ENCODE results near the gene ZNF366.

ZNF366 gene

DNA sequence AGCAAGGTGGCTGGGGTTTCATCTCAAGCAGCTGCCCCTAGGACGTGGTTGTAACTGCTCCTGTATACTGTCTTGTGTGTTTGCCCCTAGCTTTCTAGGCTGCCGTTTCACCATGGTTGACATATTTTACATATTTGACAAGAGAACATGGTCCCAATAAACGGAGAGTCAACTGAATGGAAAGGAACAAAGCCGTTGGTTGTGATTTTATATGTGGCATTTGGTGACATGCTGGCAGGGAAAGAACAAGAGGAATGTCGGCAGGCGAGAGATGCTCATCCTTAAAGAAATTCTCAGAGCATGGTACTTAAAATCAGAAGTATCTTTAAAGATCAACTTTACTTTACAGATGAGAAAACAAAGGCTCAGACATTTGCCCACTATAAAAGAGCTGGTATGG is 11.8 kb downstream of the ZNF366 start:
- no peak for DNase-seq (ENCODE audit: low read depth in 2 of 2, low spot score in 1 of 2)

DNA sequence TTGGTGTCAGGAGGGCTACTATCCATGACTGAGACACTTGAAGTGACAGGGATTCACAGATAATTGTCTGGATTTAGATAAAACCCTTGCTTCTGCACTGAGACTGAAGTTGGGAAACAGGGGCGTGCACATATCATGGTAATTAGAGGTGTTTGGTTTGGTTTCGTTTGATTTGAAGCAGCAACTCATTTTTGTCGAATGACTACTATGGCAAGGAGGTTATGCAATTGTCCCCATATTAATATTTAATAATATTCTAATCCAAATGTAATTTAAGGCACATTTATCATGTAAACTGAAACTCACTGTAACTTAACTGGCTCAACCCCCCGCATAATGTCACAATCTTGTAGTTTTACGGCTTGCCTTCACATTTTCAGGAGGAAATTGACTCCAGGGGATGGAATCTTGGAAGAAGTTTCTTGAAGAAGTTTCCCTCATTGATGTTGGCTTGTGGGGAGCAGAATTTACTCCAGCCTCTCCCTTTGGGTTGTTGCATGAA is 12.5 kb downstream of the ZNF366 start:
- DNase-seq (ENCODE audit: low read depth in 2 of 2, low spot score in 1 of 2), result no peak

DNA sequence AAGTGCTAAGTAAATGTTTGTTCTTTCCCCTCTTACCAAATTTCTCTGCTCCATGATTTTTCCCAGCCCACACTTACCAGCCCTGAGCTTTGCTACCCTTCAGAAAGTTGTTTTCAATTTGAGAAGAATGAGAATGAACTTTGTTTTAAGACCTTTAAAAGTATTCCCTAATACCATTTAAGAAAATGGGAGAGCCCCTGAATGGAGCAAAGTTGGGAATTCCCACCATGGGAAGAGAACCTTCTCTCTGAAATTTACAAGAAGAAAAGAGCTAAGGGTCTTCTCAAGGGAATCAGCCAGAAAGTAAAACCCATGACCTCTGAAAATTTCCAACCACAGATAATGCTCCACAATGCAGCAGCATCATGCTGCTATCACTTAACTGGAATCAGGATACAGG is 17.7 kb downstream of the ZNF366 start:
- no peak for DNase-seq (ENCODE audit: low read depth in 2 of 2, low spot score in 1 of 2)

DNA sequence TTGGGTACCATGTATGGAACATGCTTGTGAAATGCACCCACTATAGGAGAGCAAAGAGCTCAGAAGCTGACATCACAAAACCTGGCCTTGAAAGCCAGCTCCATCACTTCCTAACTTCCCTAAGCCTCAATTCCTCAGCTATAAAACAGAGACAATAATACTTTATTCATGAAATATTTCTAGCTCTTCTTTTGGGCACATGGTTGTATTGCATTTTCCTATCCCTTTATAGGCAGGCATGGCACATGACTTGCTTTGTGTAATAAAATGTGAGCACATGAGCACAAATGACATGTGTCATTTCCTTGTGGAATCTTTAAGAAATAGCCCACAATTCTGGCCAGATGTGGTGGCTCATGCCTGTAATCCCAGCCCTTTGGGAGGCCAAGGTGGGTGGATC is 18.5 kb downstream of the ZNF366 start:
- DNase-seq (ENCODE audit: low read depth in 2 of 2, low spot score in 1 of 2), result no peak

DNA sequence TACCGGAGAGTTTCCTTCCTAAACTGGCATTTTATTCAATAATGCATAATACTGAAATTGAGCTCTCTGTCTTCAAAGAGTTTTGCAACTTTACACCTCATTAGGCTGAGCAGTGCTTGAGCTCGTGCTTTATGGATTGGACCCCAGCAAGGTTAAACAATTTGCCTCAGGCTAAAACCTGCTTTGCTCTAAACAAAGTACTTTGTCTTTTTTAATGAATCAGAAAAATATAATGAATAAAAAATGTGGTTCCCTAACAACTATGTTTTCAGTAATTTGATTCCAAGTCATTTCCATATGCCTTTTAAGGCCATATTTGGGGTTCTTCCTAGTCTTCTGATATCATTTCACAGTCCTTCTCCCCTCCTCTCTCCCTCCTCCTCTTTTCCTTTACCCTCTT is 20.0 kb downstream of the ZNF366 start:
- DNase-seq (ENCODE audit: low read depth in 2 of 2, low spot score in 1 of 2), result no peak

DNA sequence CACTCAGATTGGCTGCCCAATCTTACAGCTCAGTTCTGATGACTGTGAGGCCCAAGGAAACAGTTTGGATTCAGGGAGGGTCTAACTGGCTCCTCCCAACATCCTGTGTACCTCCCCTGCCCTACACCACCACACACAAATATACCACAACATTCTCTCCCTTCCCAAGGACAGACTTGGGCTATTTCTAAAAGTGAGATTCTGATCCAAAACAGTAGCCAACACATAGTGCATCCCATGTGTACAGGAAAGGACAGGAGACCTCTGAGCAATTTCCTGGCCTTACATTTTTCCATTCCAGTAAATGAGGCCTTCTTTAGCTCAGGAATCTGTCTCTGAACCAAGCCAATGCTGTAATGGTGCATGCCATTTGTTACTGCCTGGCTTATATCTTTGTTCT is 20.8 kb downstream of the ZNF366 start:
- no peak for DNase-seq (ENCODE audit: low read depth in 2 of 2, low spot score in 1 of 2)

DNA sequence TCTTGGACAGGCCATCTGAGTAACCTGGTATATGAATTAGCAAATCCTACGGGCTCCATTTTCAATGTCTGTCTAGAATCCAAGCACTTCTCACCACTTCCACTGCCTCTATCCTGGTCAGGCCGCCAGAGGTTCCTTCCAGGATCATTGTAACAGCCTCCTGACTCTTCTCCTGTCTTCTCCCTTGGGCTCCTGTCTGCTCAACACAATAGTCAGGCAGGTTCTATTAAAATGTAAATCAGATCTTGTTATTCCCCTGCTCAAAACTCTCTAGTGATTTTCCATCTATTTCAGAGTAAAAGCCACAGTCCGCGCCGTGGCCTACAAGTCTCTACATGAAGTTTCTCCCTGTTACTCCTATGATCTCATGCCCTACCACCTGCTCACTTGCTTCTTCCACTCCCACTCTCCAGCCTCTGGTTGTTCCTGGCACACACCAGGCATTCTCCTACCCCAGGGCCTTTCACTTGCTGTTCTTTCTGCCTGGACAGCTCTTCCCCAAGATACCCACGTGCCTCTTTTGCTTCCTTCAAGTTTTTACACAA is 21.7 kb downstream of the ZNF366 start:
- no peak for DNase-seq (ENCODE audit: low read depth in 2 of 2, low spot score in 1 of 2)

DNA sequence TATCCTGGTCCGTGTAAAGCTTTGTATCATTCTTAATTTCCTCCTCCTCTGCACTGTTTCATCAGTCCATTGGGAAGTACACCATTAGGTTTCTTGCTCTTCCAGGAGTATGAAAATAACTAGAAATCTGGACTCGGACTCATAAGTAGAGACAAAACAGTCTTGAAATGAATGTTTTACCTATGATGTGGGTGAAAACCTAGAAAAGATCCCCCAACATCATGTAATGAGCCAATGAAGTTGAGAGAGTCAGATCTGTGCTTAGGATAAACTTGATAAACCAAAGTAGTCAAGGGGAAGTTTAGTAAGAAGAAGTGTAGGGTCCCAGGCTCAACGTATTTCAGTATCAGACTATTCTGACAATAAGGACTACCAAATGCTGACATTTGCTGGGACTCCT is 25.2 kb downstream of the ZNF366 start:
- no peak for DNase-seq (ENCODE audit: low read depth in 2 of 2, low spot score in 1 of 2)

DNA sequence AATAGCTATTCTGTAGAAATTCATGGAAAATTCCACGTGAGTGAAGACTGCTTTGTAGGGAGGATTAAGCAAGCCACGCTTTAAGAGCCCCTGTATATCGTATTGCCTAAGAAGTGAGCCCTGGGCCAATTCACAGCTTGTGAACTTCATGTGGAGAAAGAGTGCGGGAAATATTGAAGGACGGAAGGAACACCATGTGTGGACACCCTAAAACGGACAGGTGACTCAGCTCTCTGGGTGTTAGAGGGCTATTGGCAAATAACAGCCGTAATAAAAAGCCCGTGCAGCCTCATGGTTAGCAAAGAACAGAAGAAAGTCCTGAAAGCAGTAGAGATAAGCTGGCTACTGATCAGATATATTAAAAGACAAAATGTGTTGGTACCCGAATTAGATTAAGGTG is 26.4 kb downstream of the ZNF366 start:
- no peak for DNase-seq (ENCODE audit: low read depth in 2 of 2, low spot score in 1 of 2)

DNA sequence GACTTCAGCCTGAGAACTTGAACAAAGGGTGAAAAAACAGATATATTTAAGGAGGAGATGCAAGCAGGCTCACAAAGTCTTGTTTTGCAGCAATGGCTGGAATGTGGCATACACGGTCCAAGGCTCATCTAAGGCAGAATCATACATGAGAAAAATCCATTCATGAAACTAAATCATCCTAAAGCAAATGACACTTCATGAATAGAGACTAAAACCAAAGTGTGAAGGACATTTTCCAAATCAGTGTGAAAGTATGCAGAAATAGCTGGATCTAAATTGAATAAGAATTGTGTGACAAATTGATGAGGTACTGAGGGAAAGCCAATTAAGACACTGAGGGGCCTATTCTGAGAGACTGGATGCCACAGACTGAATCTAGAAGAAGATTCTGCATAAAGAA is 27.3 kb downstream of the ZNF366 start:
- no peak for DNase-seq (ENCODE audit: low read depth in 2 of 2, low spot score in 1 of 2)

DNA sequence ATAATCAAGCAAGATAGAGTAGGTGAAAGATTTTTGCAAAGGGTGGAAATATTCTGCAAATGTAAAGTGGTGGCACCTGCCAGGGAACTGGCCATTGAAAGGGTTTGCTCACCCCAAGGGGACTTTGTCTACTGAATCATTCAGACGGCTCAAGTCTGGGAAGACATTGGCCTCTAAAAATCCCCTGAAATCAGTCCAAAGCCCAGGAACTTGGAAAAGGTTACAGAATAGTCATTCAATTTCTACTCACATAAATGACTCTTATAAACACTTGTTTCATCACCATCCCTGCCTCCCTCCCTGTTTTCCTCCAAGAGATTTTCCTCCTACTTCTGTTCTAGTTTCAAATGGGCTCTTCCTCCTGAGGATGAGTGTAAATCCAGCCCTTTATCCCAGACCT is 28.5 kb downstream of the ZNF366 start:
- no peak for DNase-seq (ENCODE audit: low read depth in 2 of 2, low spot score in 1 of 2)

DNA sequence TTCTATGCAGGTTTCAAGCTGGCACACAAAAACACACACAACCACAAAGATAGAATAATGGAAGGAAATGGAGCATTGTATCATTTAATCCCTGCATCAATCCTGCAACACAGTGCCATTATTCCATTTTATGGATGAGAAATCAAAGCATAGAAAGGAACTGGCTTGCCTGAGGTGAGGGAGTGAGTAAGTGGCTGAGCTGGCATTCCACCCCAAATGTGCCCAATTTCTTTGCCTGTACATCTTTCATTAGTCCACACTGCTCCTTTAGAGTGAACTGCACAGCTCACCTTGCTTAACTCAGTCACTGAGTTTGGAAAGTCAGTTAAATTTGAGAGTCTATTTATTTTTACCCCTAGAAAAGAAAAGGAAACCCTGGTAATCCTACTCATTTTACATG is 28.9 kb downstream of the ZNF366 start:
- no peak for DNase-seq (ENCODE audit: low read depth in 2 of 2, low spot score in 1 of 2)

DNA sequence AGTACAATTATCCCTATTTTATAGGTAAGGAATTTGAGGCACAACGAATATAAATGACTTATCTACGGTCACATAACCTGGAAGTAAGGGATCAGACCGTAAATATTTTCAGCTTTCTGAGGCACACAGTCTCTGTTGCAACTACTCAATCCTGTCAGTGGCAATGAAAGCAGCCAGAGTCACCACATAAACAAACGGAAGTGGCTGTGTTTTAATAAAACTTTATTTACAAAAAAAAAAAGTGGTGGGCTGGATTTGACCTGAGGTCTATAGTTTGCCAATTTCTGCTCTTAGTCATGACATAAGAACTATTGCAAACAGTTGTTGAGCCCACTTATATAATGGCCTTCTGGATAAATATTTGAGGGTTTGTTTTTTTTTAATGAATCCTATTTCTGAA is 29.6 kb downstream of the ZNF366 start:
- no peak for DNase-seq (ENCODE audit: low read depth in 2 of 2, low spot score in 1 of 2)

DNA sequence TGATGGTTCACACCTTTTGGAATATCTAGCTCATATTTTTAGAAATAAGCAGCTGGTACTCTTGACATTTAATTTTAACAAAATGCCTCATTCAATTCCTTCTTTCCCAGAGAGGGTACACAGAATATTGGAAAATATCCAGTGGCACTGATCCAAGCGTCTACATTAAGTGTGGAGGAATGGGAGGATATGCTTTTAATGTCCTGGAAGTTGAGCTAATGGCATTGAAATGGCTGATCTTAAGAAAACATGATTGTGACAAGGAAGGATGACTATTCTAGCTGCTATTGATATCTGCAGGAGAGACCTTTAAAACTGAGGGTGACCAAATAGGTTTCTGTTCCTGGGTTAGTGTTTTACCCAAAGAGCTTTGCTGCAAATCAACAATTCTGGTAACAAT is 30.0 kb downstream of the ZNF366 start:
- DNase-seq (ENCODE audit: low read depth in 2 of 2, low spot score in 1 of 2), result no peak

DNA sequence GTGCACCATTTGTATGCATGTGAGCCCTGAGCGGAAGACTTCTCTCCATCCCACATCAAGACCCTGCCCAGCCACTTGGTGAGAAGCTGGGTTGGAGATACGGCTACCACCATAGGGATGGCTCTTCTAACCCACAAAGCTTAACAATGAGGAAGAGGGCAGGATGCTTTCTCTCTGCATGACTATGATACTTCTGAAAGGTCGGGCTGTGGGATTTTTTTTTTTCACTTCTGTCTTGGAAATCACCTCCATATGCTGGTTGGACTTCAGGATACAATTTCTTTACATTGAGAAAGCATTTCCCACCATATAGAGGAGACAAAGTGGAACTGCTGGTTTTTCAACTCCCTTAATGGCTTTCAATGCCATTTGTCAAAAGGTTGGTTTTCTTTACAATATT is 30.5 kb downstream of the ZNF366 start:
- no peak for DNase-seq (ENCODE audit: low read depth in 2 of 2, low spot score in 1 of 2)

DNA sequence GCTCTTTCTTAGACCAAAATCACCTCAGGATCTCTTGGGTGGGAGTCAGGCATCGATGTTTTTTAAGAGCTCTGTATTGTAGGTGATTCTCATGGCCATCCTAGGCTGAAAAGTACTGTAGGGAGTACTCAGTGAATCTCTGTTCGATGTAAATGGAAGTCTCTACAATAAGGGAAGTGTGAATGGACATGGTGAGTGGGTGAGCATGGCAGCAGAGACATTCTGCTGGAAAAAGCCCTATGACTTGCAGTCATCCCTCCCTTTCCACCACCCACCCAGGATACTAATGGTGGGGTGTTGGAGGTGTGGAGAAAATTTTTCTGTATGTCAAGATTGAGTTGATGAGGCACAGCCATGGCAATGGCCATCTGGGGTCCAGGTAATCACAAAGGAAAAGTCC is 30.9 kb downstream of the ZNF366 start:
- no peak for DNase-seq (ENCODE audit: low read depth in 2 of 2, low spot score in 1 of 2)

DNA sequence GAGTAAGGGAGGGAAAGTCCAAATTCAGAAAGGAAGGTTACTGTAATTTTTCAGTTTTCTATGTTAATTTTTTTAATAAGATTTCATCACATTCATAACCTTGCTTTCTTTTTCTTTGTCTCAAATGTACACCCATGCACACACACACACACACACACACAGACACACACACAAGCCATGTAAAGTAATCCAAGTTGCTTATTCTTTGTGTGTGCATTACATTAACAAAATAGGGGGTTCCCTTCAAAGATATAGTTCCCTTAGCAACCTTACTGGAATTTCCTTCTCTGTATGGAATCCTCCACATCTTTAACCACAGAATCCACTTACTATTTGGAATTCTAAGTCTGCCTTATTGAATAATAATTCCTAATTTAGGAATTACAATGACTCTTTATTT is 32.7 kb downstream of the ZNF366 start:
- DNase-seq (ENCODE audit: low read depth in 2 of 2, low spot score in 1 of 2), result no peak

DNA sequence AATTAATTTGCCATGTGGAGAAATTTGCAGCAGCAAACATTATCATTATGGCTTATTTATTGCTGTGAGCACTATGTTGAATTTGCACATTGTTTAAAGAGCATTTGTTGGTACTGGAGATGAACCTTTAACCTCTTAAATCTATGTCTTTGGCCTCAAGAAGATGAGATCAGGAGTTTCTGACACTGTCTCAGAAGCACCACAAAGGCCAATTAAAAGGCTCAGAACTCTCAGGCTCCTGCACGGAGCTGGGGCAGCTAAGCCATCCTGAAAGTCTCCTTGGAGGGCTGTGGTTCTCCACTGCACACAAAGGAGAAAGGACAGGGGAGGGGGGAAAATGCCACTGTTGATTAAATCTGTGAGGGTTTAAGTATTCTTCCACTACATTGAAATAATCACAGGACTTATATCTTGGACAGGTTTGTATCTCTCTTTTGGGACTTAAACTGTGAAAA is 33.1 kb downstream of the ZNF366 start:
- DNase-seq (ENCODE audit: low read depth in 2 of 2, low spot score in 1 of 2), result no peak

DNA sequence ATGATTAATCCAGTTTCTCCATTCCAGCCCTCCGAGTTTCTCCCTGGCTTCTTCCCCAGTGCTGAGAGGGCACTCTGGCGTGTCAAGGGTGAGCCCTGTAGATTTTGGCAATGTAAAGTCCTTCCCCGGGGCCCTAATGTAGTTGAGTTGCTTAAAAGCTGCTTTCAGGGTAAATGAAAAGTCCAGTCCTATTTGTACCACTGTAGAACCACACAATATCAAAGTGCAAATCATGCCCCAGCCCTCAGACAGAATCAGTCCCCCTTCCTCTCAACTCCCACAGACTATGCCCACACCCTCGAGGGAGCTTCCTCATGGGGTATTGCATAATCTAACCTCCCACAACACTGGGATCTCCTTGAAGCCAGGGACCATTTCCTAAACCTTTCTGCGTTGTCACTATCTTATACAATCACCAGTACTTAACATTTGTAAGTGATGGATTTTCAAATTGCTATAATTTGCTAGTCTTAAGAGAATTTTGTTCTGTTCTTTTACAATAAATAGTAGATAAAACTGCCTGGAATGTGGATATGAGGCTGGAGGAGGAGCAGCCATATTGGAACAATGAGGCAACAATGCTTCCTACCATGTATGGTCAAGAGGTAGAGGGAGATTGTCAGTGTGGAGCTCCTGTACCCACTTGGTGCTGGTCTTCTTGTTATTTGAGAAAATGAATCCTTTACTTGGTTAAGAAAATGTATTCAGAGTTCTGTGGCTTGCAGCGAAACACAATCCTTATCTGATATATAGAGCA is 34.4 kb downstream of the ZNF366 start:
- DNase-seq (ENCODE audit: low read depth in 2 of 2, low spot score in 1 of 2), result no peak

DNA sequence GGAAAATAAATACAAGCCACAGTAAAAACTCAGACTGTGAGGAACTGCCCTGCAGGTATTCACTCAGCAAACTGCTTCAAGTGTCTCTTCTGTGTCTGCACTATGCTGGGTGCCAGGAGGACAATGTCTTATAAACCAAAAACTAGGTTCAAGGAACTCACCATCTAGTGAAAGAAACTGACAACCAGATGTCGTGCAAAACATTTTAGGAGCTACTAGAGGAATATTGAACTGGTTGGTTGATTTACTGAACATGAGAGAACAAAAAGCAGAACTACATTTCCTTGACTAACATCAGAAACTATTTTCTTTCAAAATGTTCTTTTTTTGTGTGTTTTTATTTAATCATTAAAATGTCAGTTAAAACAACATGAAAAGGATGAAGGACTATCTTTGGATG is 35.2 kb downstream of the ZNF366 start:
- DNase-seq (ENCODE audit: low read depth in 2 of 2, low spot score in 1 of 2), result no peak

DNA sequence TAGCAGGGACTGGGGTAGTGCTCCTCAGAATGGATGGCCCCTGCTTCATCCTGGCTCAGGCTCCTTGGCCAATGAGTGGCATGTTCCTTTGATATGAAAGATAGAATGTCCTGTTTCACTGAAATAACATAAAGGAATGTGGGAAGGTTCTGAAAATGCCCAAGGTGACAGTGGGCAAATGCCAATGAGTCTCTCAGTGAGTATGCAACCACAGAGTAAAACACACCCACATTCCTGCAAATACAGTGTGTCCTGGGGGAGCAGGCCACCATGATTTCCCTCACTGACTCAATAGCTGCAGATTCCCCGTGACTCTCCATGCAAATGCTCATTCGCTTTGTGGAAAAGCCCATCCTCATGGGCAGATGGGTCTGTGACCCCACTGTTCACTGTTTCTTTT is 36.4 kb downstream of the ZNF366 start:
- DNase-seq (ENCODE audit: low read depth in 2 of 2, low spot score in 1 of 2), result no peak

DNA sequence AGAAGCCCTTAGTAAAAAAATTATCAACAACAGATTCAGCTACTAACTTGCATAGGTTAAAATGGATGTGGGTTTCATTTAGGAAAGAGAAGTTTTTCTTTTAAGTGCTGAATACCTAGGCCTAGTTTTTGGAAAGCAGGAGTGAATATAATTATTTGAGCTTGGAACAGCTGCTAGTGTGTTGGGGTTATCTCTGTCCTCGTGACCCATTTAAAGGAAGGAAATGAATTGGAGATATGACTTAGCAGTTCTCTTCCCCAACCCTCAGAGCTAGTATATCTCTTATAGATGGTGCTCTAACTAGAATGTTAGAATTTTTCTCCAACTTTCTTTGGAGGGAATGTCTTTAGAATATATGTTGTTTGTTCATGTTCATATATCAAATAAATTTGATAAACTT is 38.6 kb downstream of the ZNF366 start:
- no peak for DNase-seq (ENCODE audit: low read depth in 2 of 2, low spot score in 1 of 2)

DNA sequence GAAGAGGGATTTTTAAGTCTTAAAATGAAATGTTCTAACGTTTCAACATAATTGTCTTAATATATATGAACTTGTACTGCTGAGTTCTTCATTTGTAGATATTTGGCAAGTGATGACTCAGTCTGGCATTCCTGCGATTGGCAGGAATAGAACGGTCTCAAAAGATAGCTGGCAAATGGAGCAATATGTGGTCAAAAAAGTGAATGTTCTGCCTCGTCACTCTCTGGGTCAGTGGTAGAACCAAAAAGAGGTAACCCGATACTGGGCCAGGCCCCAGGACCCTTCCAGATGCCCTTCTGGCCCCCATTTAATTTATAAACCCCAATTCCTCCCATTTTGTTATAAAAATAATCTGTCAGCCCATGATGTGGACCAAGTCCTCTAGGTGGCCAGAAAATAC is 39.2 kb downstream of the ZNF366 start:
- no peak for DNase-seq (ENCODE audit: low read depth in 2 of 2, low spot score in 1 of 2)

Measured in stimulated activated CD8-positive, alpha-beta memory T cell treated with anti-CD3 and anti-CD28 coated beads, Interleukin-4, amount 100 ng/mL, for 4 hours (primary cell).